NCI-H2196 treated with DMSO at 0.1 percent for 48 hours (cell line): ENCODE measurements around the gene CPB1.
A peak's percentile ranks its signal among the peaks of the same experiment; 100 is the strongest.

Experiments used
- DNase-seq: peaks from one replicate; lab custom pipeline; 2025; ENCODE audit not compliant: unreplicated experiment; lab: John Stamatoyannopoulos, UW

Gene CPB1

GRCh38 chr3:148829926-148830325 lies 2.3 kb downstream of the CPB1 start:
- DNase-seq: no peak

GRCh38 chr3:148833223-148833622 lies 5.6 kb downstream of the CPB1 start:
- DNase-seq: no peak

- DNase-seq: no peak
Observed at GRCh38 chr3:148839805-148840204, 12.2 kb downstream of the CPB1 start.

- DNase-seq: no peak
Observed at GRCh38 chr3:148840451-148840850, 12.8 kb downstream of the CPB1 start.

GRCh38 chr3:148845756-148846395 lies 18.3 kb downstream of the CPB1 start:
- no peak for DNase-seq

- no peak for DNase-seq
Observed at GRCh38 chr3:148847351-148847750, 19.7 kb downstream of the CPB1 start.

- no peak for DNase-seq
Observed at GRCh38 chr3:148848410-148848809, 20.8 kb downstream of the CPB1 start.

GRCh38 chr3:148852271-148852992 lies 24.8 kb downstream of the CPB1 start:
- DNase-seq: no peak

GRCh38 chr3:148853076-148853475 lies 25.5 kb downstream of the CPB1 start:
- no peak for DNase-seq

GRCh38 chr3:148854061-148854460 lies 26.4 kb downstream of the CPB1 start:
- no peak for DNase-seq

- DNase-seq: no peak
Observed at GRCh38 chr3:148856384-148856783, 28.8 kb downstream of the CPB1 start.

GRCh38 chr3:148857316-148857715 lies 29.7 kb downstream of the CPB1 start:
- DNase-seq: no peak

- DNase-seq: peak; percentile 38
Observed at GRCh38 chr3:148861277-148861869, 33.8 kb downstream of the CPB1 start.

GRCh38 chr3:148863297-148863696 lies 35.7 kb downstream of the CPB1 start:
- DNase-seq: no peak

- DNase-seq: no peak
Observed at GRCh38 chr3:148863814-148864213, 36.2 kb downstream of the CPB1 start.

- no peak for DNase-seq
Observed at GRCh38 chr3:148865049-148865448, 37.4 kb downstream of the CPB1 start, which contains the start of gene CPA3. CPA3 (plus strand) TSS chr3:148865296; CDS start chr3:148865308, 12 bp downstream.

GRCh38 chr3:148866261-148866660 lies 38.6 kb downstream of the CPB1 start:
- no peak for DNase-seq

GRCh38 chr3:148873270-148873927 lies 45.8 kb downstream of the CPB1 start:
- DNase-seq: peak; percentile 26

GRCh38 chr3:148873977-148874376 lies 46.4 kb downstream of the CPB1 start:
- peak; percentile 23 for DNase-seq

GRCh38 chr3:148878095-148878494 lies 50.5 kb downstream of the CPB1 start:
- no peak for DNase-seq

GRCh38 chr3:148879256-148879655 lies 51.6 kb downstream of the CPB1 start:
- no peak for DNase-seq

GRCh38 chr3:148880681-148881080 lies 53.1 kb downstream of the CPB1 start:
- DNase-seq: no peak
